NCI-H345 treated with DMSO at 0.1 percent for 48 hours (cell line): Measurements from ENCODE around the gene CELF2.

Experiments
- DNase-seq: peaks from one replicate; lab custom pipeline; 2025; ENCODE audit not compliant: unreplicated experiment; lab: John Stamatoyannopoulos, UW

The CELF2 gene

DNA sequence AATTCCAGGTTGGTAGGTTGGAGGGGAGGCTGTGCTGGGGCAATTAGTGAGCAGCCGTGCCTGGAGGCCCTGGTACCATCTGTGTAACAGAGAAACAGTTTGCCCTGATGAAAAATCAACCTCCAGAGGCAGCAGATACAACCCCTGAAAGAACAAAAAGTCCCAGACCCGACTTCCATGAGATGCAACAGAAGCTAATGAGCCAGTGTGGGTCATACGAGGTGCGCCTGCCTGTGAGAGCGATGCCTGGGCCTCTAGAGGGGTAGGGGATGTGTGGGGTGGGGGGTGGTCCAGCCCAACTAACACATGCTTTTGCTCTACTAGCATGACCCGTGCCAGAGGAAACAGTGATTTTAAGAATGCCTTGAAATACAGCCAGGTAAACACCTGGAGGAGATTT, 39.3 kb downstream of the CELF2 start:
- DNase-seq: no peak

DNA sequence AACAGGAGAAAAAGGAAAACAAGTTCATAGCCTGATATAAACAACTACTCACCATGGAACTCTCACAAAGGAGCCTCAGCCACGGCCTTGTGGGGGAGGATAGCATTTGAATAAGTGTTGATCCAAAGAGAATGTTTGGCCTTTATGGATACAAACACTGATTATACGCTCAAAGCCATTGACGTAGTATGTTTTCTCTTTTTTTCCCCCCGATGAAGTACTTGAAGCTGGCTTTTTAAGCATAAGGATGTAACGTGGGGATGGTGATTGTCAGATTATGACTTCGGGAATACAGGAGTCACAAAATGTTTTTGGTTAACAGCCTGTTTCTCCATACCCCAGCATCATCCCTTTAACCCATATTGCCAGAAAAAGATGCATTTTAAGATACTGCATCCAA, 39.8 kb downstream of the CELF2 start:
- no peak for DNase-seq

DNA sequence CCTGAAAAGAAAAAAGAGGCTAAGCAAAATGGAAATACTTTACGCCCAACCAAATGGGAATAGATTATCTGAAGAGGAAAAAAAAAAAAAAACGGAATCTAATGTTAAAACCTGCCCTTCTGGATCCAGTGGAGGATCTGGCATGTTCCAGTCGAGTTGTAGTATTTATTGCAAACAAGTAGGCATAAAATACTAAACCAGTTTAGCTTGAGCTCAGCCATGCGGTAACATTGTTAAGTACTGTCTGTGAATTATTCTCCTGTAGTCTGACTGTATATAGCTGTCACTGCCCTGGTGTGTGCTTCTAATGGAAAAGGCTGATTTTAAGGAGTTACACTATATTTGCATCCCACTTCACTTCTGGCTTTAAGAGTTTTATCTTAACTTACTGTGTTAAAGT, 40.3 kb downstream of the CELF2 start:
- no peak for DNase-seq

DNA sequence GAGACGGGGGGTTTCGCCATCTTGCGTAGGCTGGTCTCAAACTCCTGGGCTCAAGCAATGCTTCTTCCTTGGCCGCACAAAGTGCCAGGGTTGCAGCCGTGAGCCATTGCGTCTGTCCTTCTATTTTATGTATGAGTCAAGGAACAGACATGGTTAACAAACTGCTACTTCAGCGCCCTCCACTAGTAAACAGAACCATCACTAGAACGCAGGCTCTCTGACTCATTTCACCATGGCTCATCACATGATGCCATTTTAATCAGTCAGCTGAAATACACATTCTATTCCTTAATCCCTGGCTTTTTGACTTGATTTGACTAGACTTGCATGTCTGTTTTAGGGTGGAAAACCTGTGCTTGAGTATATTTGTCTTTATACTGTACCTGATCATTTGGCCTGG, 41.3 kb downstream of the CELF2 start:
- no peak for DNase-seq

DNA sequence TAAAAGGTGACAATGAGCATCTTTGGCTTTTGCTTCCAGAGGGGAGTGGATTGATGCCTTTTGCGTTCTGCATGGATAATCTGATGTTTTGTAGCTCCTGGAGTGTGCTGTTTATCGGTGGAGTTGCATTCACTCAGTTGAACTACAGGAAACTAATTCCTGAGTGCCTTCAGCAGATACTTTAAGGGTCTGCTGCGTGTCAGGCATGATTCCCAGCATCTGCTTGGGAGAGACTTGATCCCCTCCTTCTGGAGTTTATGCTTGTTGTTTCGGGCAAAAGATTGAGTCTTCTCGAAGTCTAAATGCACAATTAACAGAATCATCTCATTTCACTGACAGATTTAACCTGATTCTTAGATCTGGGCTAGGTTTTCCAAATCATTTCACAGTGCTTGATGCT, 46.2 kb downstream of the CELF2 start:
- no peak for DNase-seq

DNA sequence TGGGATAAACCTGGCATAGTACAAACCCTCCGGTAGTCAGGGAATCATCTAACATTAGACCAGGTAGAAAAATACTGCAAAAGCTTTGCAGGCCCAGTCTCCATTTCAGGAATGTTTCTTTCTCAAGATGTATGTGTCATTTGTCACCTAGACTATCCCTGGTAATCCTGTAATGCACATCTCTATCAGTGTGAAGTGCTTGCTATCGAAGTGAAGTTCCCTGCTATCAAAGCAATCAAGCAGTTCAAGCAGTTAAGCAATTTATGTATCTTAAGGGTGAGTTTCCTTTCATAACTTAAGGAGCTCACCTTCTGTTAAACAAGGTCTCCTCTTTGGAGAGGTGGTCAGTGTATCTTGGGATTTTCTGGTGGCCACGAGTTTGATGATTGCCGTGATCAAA, 47.2 kb downstream of the CELF2 start:
- no peak for DNase-seq

DNA sequence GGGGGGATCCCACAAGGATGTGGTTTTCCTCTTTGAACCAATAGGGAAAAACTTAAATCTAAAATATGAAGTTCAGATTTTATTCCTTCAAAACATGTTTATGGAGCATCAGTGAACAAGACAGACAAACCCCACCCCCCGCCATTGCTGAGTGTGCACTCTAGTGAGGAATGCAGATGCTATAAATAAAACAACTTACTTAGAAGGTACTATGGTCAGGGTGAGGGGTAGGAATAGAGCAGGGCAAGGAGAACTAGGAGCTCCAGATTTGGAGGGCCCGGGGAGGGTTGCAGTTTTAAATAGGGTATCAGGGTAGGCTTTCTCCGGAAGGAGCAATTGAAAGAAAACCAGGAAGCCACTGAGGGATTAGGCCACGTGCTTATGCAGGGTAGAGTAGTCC, 47.9 kb downstream of the CELF2 start:
- no peak for DNase-seq

DNA sequence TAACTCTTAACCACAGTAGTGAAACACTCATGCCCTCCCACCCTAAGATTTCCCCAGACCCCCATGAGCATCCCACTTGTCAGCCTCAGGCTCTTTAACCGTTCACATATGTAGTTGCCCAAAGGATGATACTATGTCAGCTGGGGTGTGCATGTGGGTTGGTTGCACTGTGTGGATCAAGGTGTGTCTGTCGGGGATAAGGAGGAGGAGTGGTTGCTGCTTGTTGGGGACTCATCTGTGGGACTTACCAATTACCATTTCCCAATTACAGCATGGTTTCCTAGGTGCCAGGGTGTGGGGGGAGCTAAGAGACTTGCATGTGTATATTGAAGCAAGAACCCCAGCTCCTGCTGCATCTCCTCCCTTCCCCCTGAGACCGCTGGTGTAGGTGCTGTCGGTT, 48.8 kb downstream of the CELF2 start:
- DNase-seq: no peak

DNA sequence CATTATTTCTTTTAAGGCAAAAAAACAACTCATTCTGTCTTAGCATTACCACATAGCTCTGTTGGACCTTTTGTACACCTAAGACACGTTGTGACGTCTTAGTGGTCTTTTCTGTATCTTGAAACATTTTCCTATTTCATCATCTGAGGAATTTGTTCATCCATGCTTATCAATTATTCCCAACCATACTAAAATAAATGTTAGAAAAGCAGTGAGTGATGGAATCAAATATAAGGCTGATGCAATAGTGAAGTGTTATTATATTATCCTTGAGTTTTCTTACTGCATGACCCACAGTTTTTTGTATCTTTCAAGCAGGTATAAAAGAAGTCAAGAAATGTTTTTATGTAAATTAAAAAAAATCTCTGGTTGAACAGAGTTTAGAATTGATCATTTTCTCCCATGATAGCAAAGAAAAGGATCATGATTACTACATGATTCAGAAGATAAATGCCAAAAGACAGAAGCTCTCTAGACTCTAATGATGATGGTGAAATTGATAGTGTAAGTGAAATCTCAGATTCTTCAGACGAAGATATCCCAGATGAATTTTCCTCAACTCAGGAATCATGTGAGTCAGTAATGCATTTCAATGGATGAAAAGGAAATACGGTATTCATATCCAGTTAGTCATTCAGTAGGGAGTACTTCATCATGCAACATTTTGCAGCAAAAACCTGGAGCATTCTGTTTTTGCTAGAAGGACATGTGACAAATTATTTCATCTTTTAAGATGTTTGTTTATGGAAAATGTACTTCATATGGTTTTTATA, 51.4 kb downstream of the CELF2 start:
- no peak for DNase-seq

DNA sequence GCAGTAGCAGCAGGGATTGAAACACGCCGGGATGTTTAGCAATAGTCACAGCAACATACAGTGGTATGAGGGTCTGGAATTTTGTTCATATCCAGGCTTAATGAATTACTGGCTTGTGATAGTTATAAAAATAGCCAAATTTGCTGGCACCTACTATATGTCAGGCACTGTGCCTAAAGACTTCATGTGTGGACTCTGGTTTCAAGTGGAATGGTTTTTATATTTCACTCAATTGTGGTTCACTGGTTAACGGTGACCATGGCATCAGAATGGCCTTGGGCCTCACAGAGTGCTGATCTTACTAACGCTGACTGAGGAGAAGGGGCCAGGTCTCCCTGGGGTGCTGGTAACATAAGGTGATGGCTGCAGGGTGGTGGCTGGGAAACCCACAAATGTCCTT, 55.7 kb downstream of the CELF2 start:
- no peak for DNase-seq

DNA sequence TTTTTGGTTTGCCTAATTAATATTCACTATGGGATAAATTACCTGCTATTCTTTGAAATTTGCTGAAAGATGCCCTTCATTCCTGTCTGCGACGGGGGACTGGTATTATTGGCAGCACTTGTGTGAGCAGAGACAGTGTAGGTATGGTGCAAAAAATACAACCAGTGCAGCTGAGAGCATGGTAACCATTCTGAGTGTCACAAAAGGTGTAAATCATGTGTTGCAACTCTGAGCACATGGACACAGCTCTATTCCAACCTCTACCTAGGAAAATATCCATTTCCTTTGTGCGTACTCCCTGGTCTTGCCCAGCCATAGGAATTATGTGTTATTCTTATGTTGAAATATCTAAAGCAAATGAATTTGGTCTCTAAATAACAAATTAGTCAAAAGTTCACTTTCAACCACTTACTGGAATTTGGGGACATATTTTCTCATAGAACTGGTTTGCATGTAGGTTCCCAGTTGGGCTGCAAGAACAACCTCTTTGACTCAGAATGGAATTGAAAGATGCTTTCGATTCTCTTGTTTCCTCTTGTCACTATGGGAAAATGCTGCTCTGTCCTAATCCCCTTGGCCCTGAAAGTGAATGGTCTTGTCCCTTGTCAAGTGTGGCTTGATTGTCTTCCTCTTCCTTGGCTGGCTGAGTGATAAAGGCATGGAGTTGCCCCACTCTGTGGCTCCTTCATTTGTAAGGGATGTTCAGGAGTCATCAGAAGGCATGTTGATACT, 57.0 kb downstream of the CELF2 start:
- no peak for DNase-seq

DNA sequence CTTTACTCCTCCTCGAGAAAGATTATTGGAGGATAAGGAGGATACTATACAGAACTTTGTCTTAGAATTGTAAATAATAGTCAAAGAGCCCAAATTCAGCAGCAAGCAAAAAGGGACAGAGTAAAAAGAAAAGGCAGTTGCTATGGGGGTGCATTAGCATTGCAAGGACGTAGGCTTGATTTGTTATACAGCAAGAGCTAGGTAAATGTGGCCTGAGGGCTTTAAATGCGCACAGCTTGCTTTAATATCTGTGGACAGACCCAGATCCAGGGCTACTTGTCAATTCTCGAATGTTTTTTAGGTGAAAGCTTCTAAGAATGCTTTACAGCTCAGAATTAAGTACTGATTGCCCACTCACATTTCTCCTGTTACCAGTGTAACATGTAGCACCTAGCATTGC, 58.5 kb downstream of the CELF2 start:
- no peak for DNase-seq

DNA sequence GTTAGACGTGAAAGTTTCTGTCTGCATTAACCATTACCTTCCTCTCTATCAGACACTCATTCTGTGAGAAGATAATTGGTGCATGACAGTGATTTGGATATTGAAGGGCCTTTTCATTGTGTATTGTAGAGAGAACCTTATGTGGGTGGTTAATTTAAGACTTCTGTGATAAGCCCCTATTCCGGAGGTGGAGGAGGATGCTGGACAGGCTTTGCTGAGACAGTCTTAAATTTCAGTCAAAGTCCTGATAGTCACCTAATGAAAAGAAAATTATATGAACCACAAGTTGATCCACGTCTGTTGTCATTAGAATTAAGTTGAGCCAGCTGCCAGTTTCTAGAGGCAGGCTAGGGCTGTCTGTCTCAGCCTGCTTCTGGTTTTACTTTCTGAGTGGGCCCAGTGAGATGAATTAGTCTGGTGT, 62.9 kb downstream of the CELF2 start:
- DNase-seq: no peak

DNA sequence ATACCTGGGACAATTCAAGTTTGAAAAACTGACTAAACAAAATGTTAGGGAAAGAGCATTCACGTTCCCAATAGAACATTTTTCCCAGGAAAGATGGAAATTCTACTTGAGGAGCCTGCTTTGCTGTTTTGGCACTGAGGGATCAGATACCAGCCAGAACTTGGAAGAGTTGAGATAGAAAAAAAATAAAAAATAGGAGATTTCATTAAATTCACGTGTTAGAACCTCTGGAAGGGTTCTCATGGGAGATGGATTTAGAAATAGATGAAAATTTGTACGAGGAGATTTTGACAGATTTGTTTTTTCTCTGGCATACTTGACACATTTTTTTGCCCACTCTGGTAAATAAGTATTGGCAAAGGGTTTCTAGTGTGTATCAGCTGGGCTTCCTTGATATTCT, 63.7 kb downstream of the CELF2 start:
- DNase-seq: no peak

DNA sequence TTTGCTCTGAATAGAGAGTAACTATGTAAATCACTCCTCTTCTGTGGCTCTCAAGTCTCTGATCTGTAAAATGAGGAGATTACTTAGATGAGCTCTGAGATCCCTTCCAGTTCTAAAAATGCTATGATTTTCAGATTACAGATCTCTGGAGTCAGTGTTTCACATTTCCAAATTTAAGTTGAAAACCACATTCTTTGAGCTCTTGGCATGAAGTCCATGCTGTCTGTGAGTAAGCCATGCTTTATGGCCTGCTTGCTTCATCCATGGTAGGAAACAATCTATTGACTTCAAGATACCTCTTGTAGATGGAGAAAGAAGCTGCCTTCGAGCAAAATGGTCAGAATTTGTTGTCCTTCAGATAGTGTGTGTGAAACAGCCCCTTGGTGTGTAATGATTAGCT, 64.9 kb downstream of the CELF2 start:
- no peak for DNase-seq

DNA sequence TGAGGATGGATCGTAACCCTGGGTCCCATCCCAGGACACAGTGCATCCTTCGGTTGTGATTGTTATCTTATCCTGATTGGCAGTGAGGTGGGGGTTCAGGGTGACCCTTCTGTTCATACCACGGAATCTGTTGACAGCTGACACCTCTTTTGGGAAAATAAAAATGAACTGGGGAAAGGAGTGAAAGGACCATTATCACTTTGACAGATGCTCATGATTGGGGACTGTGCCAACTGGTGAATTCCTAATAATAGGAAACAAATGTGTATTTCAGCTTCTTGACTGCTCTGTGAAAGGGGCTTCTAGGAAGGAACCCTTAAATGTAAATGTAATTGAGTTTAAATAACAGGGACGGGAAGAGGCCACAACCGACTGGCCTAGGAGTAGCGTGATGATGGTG, 65.4 kb downstream of the CELF2 start:
- DNase-seq: no peak

DNA sequence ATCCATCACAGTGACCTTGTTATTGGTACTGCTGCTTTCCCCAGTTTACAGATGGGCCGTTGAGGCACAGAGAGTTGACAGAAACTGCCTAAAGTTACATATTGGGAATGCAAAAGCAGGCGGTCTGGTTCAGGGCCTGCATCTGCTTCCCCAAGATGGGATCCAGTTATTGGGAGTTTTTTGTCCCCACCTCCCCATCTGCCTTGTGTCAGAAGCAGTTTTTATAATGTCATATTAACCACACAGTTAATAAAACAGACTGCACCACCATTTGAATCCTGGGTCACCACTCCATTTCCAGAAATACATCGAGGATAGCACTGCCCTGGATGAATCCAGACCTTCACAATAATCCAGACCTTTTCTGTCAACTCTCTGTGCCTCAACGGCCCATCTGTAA, 67.9 kb downstream of the CELF2 start:
- no peak for DNase-seq

DNA sequence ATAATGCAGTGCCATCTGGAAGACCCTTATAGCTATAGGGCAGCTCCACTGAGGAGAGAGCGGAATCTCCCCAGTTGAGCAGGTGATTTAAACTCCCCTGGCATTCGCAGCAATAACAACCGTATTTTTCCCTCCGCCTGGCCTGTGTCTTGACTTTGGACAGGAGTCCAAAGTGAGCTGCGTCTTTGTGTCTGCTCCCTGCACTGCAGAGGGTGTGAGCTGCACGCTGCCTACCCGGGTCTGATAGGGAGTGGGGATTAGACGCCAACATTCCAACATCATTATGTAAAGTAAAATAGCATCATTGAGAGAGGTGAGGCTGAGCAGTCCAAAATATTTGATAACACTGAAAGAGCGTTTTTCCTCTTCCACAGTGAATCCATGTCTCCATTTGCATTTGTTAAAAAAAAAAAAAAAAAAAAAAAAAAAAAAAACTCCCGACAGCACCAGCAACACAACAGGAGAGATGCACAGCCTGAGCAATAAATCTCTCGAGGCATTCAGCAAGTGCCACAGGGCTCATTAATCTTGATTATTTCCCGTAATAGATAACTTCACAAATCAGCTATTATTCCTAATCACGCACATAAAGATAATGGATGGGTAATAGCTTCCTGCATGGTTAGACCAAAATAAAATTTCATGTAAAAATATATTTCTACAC, 68.6 kb downstream of the CELF2 start:
- no peak for DNase-seq

DNA sequence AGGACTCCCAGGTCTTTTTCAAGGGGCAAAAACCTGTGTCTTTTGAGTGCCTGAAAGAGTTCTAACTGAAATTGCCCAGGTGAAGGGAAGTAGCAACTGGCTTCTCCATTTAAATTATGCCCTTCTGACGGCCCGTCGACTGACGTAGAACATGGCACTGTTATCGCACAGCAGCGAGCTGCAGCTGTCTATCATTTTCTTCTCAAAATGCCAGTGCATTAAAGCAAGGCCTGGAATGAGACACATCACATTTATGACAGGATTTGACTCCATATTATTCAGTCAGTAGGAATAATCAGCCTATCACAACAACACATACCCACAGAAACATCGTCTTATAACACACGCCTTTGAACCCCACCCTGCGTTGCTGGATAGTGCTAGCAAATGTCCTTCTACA, 69.7 kb downstream of the CELF2 start:
- DNase-seq: no peak

DNA sequence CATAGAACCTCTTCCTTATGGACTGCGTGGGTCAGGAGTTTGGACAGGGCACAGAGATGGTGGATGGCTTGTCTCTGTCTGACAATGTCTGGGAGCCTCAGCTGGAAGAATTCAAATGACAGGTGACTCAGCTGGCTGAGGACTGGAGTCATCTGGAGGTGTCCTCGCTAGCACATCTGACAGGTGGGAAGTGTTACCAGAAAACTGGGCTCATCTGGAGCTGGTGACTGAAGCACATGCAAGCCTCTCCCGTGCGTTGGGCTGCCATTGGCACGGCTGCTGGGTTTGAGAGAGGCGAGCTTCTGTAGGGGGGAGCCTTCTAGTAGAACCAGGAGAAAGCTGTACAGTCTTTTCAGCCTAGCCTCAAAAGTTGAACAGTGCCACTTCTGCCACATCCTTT, 71.0 kb downstream of the CELF2 start:
- DNase-seq: no peak

DNA sequence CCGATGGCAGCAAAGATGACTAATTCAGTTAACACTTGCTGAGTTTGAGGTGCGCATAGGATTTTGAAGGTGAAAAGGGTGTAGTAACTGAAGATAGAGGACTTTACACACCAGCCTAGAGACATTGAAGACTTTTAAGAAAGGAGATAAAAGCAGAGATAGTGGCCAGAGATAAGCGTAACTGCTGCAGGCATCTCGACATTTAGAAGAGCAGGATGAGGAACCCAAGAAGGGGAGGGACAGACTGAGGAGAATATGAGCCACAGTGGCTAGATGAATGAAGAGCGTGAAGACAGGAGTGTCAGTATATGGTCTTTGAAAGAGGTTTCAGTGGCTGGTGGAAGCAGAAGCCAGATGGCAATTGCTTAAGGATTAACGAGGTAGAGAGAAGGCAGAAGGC, 71.6 kb downstream of the CELF2 start:
- DNase-seq: no peak

DNA sequence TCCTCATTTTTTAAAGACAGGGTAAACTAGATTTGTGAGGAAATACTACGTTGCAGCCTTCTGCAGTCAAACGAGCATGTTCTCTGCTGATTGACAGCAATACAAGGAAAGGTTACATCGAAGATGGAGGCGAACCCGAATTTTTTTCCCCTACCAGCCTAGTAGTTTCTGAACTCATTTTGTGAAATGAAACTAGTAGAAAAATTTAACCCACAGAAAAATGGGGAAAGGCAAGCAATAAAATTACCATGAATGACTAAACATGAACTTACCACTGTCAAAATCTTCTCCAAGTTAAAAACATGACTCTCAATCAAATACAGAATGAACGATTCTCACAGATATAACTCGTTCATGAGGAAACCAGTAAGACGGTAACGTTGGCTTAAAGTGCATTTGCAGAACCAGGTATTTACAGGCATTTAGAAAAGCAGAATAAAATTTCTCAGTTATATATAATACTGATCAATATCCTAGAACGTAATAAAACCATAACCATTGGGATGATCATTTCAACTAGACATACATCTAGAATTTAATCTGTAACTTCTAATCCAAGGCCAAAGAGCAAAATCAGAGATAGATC, 73.9 kb downstream of the CELF2 start:
- no peak for DNase-seq
